HL-60/S4 (cell line): ENCODE data around the gene ARHGAP25.

Experiments
- in situ Hi-C: fragments of 300-500 bp; cut with MboI; formaldehyde crosslinking; loops from 2 replicates; pipeline ENCODE4 v1.14.3; 2022; ENCODE audit warnings: low sequenced_read_pairs

ARHGAP25 gene

DNA sequence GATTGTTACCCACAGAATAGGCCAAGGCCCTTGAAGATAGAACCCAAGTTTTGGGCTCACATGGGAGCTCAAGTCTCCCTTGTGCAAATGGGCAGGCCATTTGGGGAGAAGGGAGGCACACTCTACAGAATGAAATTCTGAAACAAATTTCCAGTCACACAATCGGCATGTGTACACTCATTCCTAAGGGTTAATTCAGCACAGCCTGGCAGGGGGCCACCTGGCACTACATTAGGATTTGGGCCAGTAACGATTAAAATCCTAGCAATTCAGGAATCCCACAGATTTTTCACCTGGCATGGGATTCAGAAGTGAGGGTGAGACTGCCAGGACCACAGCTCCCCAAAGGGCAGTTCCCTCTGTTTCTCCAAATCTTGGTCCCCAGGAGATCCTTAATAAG lies 90.2 kb downstream of the ARHGAP25 start:
- in situ Hi-C loops = no loop called here

- in situ Hi-C loops = no loop called here
Measured at GRCh38 chr2:68825866-68826265, 91.3 kb downstream of the ARHGAP25 start.

GRCh38 chr2:68827666-68828065 lies 93.1 kb downstream of the ARHGAP25 start:
- in situ Hi-C loops = no loop called here

GRCh38 chr2:68828887-68829708 lies 94.5 kb downstream of the ARHGAP25 start:
- in situ Hi-C loops = no loop called here

DNA sequence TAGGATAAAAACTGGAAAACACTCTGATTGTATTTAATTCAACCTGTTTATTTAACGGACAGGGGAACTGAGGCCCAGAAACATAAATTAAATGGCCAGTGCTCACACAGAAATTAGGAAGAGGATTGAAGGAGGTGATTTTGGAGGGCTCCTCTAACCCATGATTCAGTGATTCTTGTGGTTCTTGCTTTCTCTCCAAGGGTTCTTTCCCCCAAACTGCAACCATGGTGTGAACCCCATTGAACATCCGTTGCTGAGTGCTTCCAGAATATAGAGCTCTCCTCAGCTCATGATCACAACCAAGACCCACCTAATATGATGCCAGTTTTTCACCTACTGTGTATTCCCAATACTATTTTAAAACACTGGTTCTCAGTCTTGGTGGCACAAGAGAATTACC lies 95.1 kb downstream of the ARHGAP25 start:
- in situ Hi-C loops = loop anchor here (10.0 kb wide), 1 partner anchor 85 kb away; no protein-coding TSS in a partner anchor

GRCh38 chr2:68831686-68832232 lies 97.1 kb downstream of the ARHGAP25 start:
- in situ Hi-C loops = loop anchor here (10.0 kb wide), 1 partner anchor 87 kb away; no protein-coding TSS in a partner anchor

DNA sequence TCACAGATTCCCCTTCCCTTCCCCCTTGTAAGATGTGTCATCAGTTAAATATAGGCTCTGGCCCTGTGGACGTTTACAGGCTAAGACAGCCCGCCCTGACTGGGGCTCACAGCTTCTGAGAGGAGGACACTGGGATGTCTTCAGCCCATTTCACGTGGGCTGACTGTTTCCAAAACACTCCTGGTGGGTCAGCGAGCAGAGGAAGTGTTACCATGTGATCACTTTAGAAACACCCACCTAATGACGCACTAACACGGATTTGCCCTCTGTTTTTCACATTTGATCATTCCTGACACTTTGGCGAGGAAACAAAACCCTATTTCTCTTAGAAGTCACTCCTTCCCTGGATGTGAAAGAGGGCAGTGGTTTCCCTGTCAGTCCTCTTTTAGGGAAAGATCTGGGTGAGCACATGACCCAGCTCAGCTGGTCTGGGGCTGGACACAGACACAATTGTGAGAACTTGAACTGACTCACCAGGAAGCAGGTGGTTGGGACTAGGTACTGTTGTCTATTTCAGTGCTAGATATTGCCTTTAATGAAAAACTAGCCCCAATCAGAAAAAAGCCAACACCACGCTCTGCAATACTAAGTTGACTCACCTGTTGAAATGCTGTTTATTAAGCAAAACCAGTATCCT lies 97.7 kb downstream of the ARHGAP25 start:
- in situ Hi-C loops = loop anchor here (10.0 kb wide), 1 partner anchor 88 kb away; no protein-coding TSS in a partner anchor

DNA sequence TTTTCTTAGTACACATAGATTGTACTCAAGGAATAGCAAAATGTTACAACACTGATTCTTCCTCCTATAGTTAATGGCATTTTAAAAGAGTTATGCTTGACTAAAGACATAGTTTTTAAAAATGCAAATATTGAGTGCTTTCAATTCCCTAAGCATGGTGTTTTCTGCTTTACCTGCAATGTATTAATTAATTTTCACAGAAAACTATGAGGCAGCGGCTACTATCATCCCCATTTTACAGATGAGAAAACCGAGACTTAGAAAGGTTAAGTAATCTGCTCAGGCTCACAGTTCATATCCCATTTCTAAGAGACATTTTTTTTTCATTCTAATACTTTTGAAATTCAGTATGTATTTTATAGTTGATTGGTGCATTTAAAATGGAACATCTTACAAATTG lies 98.6 kb downstream of the ARHGAP25 start:
- in situ Hi-C loops = loop anchor here (10.0 kb wide), 1 partner anchor 88 kb away; no protein-coding TSS in a partner anchor

- in situ Hi-C loops = loop anchor here (10.0 kb wide), 1 partner anchor 90 kb away; no protein-coding TSS in a partner anchor
Measured at GRCh38 chr2:68834737-68835376, 100.2 kb downstream of the ARHGAP25 start.

GRCh38 chr2:68835621-68836020 lies 101.0 kb downstream of the ARHGAP25 start:
- in situ Hi-C loops = loop anchor here (10.0 kb wide), 1 partner anchor 91 kb away; no protein-coding TSS in a partner anchor

DNA sequence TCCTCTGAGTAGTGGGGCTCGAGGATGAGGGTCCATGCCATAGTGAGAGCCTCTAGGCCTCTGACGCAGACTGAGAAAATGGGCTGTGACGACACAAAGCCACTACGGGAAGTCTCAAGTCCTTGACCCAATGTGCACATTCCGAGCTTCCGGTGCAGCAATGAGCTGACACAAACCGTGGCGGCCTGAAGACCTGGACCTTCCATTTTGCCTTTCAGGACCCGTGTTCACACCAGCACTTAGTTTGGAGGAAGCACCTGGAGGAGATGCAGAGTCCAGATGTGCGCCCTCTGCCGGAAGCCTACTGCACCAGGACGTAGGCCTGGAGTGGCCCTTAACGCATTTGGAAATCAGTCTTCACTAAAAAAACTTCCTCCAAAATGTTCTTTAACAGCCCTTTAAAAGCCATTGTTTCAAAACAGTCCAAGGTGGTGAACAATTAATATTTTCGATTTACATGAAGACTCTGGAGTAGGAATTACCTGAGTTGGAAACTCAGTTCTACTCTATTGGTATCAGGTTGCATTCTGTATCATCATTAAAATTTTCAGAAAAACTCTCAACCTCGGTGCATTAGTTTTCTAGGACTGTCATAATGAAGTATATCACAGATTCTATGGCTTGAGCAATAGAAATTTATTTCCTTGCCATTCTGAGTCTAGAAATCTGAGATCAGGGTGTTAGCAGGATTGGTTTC lies 102.7 kb downstream of the ARHGAP25 start:
- in situ Hi-C loops = loop anchor here (10.0 kb wide), 1 partner anchor 93 kb away; no protein-coding TSS in a partner anchor

DNA sequence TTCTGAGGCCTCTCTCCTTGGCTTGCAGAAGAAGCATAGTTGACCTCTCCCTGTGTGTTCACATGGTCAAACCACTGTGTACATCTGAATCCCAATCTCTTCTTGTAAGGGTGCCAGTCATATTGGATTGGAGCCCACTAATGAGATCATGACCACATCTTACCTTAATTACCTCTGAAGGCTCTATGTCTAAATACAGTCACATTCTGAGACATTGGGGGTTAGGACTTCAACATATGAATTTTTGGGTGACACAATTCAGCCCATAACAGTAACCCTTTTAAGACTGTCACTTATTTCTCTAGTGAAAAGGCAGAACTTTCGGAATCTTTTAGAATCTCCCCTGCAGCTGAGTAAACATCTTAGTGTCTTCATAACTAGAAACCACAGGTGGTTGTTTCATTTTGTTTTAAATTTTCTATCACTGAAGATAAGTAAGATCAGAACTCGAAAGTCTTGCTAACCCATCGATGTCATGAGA lies 103.3 kb downstream of the ARHGAP25 start:
- in situ Hi-C loops = loop anchor here (10.0 kb wide), 1 partner anchor 93 kb away; no protein-coding TSS in a partner anchor

DNA sequence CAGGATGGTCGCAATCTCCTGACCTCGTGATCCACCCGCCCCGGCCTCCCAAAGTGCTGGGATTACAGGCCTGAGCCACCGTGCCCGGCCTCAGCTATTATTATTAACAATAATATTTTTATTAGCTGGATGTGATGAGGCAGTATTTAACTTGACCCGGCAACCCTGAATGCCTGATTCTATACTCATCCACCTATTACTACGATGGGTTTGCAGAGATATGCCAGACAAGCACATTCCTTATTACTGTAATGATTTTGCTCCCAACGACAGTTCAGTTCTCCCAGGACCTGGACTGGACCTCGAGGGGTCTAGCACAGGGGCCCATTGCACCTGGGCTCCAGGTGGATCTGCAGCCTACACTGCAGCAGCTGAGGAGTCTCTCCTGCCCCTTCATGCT lies 104.0 kb downstream of the ARHGAP25 start:
- in situ Hi-C loops = loop anchor here (10.0 kb wide), 1 partner anchor 94 kb away; no protein-coding TSS in a partner anchor

DNA sequence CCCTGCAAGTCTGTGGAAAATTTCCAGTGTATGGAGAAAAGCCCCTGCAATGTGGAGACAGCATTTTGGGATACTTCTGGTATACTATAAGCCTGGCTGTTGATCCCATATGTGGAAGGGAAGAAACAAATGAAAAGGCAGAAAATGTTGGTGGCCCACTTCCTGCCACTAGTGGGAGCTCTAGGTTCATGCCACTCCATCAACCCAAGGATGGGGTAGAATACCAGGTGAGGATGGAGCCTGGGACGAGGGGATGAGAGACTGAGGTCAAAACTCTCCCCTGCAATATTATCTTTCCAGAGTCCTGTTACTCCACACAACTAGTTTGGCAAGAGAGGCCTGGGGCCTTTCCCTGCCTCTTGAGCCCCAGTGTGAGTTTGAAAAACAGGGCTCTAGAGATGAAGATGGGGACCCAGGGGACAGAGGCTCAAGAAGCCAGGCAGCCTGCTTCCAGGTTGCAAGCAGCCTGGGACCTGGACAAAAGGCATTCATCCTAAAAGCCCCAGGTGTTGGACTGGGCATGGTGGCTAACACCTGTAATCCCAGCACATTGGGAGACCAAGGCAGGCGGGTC lies 104.7 kb downstream of the ARHGAP25 start:
- in situ Hi-C loops = loop anchor here (10.0 kb wide), 1 partner anchor 95 kb away; no protein-coding TSS in a partner anchor

- in situ Hi-C loops = no loop called here
Measured at GRCh38 chr2:68845043-68845442, 110.4 kb downstream of the ARHGAP25 start.

DNA sequence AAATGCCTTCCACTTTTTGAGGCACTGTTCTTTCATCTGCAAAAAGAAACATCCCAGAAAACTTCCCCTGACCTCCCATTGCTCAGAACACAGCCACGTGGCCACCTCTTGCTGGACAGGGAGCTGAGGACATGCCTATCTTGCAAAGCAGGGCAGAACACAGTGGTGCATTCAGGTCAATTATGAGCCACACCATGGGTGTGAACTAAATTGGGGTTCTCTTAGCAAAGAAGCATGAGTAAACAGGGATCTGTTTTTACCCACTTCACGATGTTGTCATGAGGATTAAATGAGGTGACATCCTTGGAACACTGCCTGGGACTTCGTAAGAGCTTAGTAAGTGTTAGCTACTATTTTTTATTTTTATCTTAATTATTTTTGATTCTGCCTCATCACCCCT lies 111.5 kb downstream of the ARHGAP25 start:
- in situ Hi-C loops = no loop called here

GRCh38 chr2:68847751-68848150 lies 113.1 kb downstream of the ARHGAP25 start:
- in situ Hi-C loops = no loop called here

DNA sequence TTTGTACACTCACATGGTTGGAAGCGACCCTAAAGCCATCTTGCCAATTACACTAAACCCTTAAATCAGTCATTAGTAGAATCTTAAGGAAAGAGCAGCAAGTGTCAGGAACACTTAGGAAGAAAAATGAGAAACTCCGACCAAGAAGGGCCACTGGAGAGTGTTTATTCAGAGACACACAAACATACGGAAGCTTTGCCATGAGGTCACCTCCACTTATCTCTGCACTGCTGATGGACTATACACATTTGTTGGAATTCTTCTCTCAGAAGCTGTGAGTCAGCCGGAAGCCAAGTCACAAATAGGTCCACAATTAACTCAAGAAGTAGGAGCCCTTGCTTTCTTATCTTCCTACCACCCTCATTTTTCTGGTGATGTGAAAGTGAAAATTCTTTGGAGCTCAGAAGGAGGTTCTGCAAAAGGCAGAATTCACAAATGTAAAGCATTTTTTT lies 115.0 kb downstream of the ARHGAP25 start:
- in situ Hi-C loops = no loop called here

GRCh38 chr2:68850524-68850923 lies 115.9 kb downstream of the ARHGAP25 start:
- in situ Hi-C loops = no loop called here

DNA sequence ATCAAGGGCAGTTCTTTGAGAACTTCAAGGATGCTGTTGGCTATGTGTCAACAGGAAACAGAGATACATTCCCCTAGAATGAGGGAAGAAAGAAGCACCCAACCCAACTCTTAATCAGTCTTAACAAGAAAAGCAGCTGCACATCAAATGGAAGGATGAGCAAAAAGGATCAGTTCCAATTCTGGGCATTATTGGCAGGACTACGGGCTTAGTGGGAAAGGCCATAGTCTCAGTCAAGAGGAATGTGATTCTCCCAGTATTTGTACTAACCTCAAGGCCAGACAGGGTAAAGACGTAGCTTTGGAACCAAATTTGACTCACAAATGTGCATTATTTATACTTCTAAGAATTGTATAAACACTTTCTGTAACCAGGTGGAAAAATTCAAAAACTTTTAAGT lies 118.4 kb downstream of the ARHGAP25 start:
- in situ Hi-C loops = no loop called here
